ENCODE results near the gene GPATCH4.

- no peak for TF ChIP-seq POLR2A (IDR thresholded peaks at IDR 0.05)
- TF ChIP-seq, protein P1, sequence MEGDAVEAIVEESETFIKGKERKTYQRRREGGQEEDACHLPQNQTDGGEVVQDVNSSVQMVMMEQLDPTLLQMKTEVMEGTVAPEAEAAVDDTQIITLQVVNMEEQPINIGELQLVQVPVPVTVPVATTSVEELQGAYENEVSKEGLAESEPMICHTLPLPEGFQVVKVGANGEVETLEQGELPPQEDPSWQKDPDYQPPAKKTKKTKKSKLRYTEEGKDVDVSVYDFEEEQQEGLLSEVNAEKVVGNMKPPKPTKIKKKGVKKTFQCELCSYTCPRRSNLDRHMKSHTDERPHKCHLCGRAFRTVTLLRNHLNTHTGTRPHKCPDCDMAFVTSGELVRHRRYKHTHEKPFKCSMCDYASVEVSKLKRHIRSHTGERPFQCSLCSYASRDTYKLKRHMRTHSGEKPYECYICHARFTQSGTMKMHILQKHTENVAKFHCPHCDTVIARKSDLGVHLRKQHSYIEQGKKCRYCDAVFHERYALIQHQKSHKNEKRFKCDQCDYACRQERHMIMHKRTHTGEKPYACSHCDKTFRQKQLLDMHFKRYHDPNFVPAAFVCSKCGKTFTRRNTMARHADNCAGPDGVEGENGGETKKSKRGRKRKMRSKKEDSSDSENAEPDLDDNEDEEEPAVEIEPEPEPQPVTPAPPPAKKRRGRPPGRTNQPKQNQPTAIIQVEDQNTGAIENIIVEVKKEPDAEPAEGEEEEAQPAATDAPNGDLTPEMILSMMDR (IDR thresholded peaks at IDR 0.05 in 4 of 5, conservative IDR thresholded peaks at IDR 0.05 in 1 of 5) = no peak
Measured at GRCh38 chr1:156577550-156577949, 23.7 kb downstream of the GPATCH4 start.

Data from gastrocnemius medialis (tissue), 4 donors.